GM21381 (cell line): ENCODE data around the gene TTN.
A peak's percentile ranks its signal among the peaks of the same experiment; 100 is the strongest.
"Not testable (repeated sequence)": the region's sequence is repeated elsewhere in the genome, so short reads cannot be mapped to it uniquely, and the experiment has no call there.

ENCODE experiments used
- ATAC-seq: cut with Tn5 transposase; IDR thresholded peaks from one replicate; pipeline ENCODE4 v1.9.1; 2021; ENCODE audit warnings: mild to moderate bottlenecking, moderate library complexity; ENCODE audit not compliant: unreplicated experiment

The TTN gene

GRCh38 chr2:178542569-178542968 lies 264.7 kb downstream of the TTN start:
- no peak for ATAC-seq

- ATAC-seq, result no peak
Measured at GRCh38 chr2:178542161-178542560, 265.1 kb downstream of the TTN start.

GRCh38 chr2:178536037-178536436 lies 271.2 kb downstream of the TTN start:
- no peak for ATAC-seq

- ATAC-seq, result no peak
Measured at GRCh38 chr2:178531168-178531567, 276.1 kb downstream of the TTN start.

- peak; percentile 95 for ATAC-seq
Measured at GRCh38 chr2:178530625-178531142, 276.5 kb downstream of the TTN start.

GRCh38 chr2:178530131-178530530 lies 277.1 kb downstream of the TTN start:
- ATAC-seq, result peak; percentile 1

- no peak for ATAC-seq
Measured at GRCh38 chr2:178529194-178529593, 278.0 kb downstream of the TTN start.

- ATAC-seq, result no peak
Measured at GRCh38 chr2:178528647-178529046, 278.6 kb downstream of the TTN start.

GRCh38 chr2:178527592-178527991 lies 279.6 kb downstream of the TTN start:
- ATAC-seq, result no peak

- no peak for ATAC-seq
Measured at GRCh38 chr2:178526256-178526655, 281.0 kb downstream of the TTN start.

- not testable (repeated sequence) for ATAC-seq
Measured at GRCh38 chr2:178525460-178525859, 281.8 kb downstream of the TTN start.

GRCh38 chr2:178525010-178525409 lies 282.2 kb downstream of the TTN start:
- not testable (repeated sequence) for ATAC-seq

- ATAC-seq, result no peak
Measured at GRCh38 chr2:178523596-178524134, 283.6 kb downstream of the TTN start.

- peak; percentile 89 for ATAC-seq
Measured at GRCh38 chr2:178522950-178523595, 284.1 kb downstream of the TTN start.

GRCh38 chr2:178521304-178522150 lies 285.7 kb downstream of the TTN start:
- no peak for ATAC-seq

- no peak for ATAC-seq
Measured at GRCh38 chr2:178517496-178517895, 289.7 kb downstream of the TTN start.

GRCh38 chr2:178514664-178515063 lies 292.6 kb downstream of the TTN start:
- ATAC-seq, result no peak

- ATAC-seq, result no peak
Measured at GRCh38 chr2:178513876-178514275, 293.3 kb downstream of the TTN start.

GRCh38 chr2:178512484-178512883 lies 294.7 kb downstream of the TTN start:
- no peak for ATAC-seq

GRCh38 chr2:178510384-178510783 lies 296.8 kb downstream of the TTN start:
- no peak for ATAC-seq

- ATAC-seq, result no peak
Measured at GRCh38 chr2:178508646-178509045, 298.6 kb downstream of the TTN start.

- ATAC-seq, result peak; percentile 17
Measured at GRCh38 chr2:178506949-178507348, 300.3 kb downstream of the TTN start.
